Ecto neural progenitor cell (in vitro differentiated cells): ENCODE results near the gene BANK1.

Source experiments
- DNase-seq: peaks from one replicate; pipeline ENCODE4 v3.0.0-alpha.2; 2018; ENCODE audit warnings: low spot score

BANK1 gene

GRCh38 chr4:101823864-101824263 lies 33.3 kb downstream of the BANK1 start:
- DNase-seq, result no peak

DNA sequence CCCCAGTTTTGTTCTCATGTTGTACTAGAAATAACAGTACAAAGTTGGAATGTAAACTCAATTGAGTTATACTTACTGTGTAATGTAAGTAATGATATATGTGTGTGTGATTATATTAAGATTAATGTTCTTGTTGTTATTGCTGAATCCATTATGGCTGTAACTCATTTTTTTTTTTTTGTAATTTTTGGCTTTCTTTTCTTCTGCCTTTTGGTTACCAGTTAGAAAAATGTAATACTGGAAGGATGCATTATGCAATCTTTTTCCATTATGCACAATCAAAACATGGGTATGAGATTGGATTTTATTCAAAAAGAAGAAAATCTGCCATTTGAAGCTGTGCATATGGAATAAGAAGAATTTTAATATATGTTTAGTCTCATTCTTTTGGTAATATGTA lies 34.0 kb downstream of the BANK1 start:
- DNase-seq, result no peak

GRCh38 chr4:101825953-101826352 lies 35.4 kb downstream of the BANK1 start:
- DNase-seq, result no peak

DNA sequence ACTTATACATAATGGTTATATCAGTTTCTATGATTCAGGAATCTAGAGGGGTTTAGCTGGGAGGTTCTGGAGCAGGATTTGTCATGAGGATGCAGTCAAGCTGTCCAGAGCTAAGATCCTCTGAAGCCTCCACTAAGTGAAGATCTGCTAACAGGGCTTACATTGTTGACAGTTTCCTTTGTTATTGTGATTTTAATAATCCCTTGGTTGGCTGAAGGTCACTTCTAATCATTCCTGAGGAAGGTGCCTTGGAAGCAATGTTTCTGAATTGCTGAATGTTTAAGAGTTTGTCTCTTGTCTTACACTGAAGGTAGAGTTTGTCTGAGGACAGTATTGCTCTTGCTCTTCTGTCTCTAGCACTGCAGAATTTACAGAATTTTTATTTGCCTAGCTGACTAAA lies 41.3 kb downstream of the BANK1 start:
- no peak for DNase-seq

DNA sequence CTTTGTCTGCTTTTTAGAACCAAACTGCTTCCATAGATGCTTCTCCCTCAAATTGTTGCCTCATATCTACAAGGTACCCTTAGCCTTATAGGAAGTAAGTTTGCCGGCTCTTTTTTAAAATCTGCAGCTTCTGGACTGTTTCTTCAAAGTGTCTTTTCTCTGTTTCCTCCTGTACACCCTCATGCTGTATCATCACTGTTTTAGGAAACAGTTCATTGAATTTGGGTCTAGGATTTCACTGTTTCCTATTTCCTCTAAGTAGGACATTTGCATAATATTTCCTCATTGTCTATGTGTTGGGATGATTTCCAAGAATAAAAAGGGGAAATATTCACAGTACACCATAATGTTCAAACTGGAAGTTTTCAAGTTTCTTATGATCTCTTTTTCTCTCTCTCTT lies 43.0 kb downstream of the BANK1 start:
- DNase-seq, result no peak

- no peak for DNase-seq
Observed at GRCh38 chr4:101835121-101835904, 44.8 kb downstream of the BANK1 start.

DNA sequence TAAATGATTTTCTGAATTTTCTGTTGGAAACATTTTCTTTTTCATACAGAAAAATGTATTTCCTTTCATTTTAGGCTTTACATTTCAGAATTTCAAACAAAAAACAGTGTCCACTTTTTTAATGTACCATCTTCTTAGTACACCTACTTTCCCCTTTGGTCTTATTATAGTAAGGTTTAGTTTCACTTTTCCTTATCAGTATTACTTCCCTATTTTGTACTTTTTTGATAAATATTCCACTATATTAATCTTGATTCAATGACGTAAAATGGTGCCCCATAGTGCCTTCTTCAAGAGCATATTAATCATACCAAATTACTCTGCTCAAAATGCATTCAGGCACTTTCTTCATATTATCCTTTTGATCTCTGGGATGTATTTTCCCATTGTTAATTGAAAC lies 52.5 kb downstream of the BANK1 start:
- no peak for DNase-seq

DNA sequence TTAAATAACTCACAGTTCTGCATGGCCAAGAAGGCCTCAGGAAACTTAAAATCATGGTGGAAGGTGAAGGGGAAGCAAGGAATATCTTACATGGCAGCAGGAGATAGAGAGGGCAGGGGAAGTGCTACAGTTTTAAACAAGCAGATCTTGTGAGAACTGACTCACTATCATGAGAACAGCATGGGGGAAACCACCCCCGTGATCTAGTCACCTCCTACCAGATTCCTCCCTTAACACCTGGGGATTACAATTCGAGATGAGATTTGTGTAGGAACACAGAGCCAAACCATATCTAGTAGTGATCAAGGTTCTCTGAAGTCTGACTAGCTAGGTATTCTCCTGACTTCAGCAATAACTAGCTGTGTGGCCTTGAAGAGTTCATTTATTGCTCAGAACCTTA lies 56.0 kb downstream of the BANK1 start:
- no peak for DNase-seq

DNA sequence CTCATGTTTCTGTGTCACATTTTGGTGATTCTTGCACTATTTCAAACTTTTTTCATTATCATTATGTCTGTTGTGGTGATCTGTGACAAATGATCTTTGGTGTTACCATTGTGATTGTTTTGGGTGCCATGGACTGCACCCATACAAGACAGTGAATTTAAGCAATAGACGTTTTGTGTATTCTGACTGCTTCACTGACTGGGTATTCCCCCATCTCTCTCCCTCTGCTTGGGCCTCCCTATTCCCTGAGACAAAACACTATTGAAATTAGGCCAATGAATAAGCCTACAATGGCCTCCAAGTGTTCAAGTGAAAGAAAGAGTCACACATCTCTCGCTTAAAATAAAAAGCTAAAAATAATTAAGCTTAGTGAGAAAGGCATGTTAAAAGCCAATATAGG lies 60.2 kb downstream of the BANK1 start:
- DNase-seq, result no peak

DNA sequence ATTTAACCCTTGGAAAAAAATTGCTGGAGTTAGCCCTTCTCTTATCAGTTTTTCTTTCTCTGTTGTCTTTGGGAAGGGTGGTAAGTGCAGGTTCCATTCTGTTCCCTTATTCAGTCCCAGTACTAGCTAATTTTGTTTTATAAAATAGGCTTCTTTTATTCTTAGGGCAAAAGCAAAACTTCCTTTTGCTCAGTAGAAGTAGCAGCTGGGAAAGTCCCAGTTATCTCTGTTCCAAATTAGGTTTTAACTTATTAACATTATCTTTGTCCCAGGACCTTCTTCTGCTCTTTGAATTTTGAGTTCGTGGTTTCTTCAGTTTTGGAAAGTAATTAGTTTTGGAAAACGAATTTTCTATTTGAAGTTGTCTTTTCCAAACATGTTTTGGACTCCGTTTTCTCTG lies 61.1 kb downstream of the BANK1 start:
- no peak for DNase-seq

GRCh38 chr4:101853028-101853427 lies 62.5 kb downstream of the BANK1 start:
- no peak for DNase-seq

DNA sequence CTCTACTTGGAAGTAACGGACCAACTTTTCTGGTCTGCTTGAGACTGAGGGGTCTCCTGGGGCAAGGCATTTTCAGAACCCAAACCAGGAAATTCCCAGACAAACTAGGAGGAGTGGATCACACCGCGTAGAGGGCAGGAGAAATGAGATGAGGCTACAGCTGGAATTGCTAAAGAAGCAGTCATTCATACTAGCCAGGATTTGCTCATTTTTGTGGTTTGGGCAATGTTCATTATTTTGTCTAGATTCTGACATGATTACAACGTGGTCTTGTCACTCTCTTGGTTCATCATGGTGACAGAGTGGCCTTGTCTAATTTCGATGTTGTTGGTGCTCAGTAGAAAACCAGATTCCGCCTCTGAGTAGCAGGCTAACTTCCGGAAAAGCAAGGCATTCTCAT lies 63.2 kb downstream of the BANK1 start:
- no peak for DNase-seq

DNA sequence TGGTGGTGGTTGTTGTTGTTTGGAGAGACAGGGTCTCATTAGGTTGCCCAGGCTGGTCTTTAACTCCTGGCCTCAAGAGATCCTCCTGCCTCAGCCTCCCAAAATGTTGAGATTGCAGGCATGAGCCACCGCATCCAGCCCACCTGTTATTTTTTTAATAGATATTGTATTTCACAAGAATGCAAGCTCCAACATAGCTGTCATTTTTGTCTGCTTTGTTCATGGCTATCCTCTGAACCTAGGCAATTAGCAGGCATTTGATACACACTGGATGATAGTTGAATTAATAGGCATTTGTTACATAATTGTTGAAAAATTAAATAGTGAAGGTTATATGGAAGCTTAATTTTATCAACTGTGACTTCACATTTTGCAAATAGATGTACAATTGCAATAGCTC lies 64.7 kb downstream of the BANK1 start:
- no peak for DNase-seq

DNA sequence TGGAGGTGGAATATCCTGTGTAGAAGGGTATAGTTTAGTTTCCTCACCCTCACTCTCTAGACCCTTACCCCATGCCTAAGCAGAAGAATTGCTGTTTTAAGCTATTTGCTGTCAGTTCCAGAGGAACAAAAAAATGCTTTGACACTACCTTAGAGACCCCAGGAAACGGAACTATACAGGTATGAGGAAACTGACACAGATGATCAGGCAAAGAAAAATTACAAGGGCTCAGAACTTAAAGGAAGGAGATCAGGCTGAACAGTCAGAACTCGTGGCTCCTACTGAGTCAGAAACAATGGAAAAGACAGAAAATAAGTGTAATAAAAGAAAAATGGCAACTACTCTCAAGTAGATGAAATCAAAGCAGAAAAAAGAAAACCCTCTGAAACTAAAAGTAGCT lies 65.6 kb downstream of the BANK1 start:
- no peak for DNase-seq

GRCh38 chr4:101857176-101857575 lies 66.6 kb downstream of the BANK1 start:
- no peak for DNase-seq

DNA sequence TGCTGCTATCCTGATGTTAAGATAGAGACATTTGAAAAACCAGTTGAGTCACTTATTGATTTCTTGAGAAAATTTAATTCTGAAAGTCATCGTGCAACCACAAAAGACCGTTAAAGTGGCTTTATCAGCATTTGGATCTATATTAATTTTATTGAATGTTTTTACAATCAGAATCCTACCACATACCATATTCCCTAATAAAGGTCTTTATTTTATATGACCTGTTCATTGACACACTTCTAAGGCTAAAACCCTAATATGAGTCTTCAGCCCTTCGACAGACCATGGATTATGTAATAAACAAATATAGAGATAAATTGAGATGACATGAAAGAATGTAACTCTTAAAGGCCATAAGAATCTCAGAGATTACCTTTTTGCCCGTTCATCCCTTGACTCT lies 68.1 kb downstream of the BANK1 start:
- DNase-seq, result no peak

GRCh38 chr4:101862595-101862994 lies 72.1 kb downstream of the BANK1 start:
- DNase-seq, result no peak

DNA sequence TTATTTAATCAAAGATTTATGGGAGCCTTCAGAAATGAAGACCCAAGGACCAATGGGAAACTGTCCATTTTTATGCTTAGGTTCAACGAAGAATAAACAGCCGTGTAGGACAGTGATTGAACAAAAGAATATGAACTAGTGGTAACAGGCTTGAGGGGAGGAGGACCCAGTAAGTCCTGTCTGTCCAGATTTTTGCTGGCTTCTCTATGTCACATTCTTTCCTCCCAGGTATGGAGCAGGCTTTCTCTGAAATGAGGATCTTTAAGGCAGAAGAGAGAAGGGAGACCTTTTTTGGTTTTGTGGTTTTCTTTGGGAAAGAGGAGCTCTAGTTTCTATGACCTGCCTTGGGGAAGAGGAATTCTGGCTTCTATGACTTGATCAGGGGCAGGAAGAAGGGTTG lies 74.1 kb downstream of the BANK1 start:
- DNase-seq, result no peak

DNA sequence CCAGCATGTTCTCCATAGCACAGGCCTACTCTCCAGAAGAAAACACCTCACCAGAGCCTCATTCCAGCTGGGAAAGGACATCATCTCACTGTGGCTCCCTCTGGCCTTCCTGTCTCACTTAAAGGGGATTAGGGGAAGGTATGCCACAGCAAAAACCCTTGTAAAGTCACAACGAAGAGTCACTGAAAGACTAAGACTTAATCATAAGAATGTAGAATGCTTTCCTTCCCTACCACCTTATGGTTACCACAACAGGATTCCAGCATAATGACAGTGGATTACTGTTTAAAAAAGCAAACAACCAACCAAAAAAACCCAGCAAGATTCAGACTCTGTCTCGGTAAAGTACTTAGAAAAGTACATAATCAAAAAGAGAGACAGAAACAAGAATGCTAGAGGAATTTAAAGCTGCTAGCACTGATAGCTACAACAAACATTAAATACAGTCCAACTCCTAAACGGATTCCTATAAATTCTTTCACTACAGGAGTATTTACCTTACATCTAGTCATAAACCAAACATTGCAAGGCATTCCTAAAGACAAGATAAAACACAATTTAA lies 75.1 kb downstream of the BANK1 start:
- DNase-seq, result no peak

GRCh38 chr4:101870874-101871273 lies 80.3 kb downstream of the BANK1 start:
- DNase-seq, result no peak

DNA sequence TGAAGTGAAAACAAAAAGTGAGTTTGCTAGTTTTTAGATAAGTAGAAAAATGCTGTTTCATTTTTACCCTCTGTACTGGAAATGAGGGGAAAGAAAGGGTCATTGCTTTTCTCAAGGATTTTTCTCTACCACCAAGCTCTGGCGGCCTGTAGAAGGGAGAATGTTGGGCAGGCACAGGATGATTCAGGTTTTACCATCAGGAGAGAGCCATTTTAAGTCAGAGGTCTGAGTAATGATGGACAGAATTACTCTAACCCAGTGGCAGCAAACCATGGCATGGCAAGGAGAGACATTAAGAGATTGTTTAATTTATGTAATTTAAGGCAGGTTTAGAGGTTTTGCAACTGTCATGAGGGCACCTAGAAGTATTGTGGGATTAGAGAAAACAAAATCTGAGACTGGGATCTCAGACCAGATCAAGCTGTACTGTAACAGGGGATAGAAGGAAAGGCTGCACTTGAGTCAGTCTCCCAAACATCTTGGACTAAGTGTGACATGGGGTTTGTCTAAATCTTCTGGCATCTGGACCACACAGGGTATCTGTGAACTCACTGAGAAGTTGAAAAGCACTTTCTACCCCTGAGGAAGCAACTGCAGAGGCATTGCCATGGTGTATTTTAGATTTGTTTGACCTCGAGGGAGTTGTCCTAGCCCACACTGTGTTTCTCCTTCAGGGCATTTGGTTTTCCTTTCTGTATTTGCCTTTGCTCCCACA lies 81.6 kb downstream of the BANK1 start:
- no peak for DNase-seq

DNA sequence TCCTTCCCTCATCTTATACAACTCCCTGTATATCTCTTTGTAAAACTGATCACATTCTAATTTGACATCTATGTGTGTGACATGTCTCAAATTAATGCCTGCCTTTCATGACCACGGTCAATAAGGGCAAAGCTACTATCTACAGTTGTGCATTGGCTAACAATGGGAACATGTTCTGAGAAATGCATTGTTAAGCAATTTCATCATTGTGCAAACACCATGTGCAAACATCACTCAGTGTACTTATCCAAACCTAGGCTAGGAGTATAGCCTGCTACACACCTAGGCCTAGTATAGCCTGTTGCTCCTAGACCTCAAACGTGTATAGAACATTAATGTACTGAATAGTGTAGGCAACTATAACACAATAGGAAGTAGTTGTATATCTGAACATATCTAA lies 95.0 kb downstream of the BANK1 start:
- DNase-seq, result no peak

DNA sequence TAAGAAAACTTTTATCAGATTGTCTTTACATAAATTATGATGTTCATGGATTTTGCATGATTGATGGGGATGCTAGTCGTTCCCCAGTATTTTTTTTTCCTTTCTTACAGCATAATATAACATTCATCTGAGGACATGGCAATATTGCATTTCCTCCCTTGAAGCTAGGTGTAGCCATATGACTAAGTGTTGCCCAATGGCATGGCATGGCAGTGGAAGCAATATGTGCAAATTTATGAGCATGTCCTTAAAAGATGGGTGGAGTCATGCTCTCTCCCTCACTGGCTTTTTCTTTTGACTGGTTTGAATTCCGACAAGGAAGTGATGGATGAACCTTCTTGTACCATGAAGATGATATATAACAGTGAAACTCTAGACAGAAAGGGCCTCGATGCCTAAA lies 96.3 kb downstream of the BANK1 start:
- DNase-seq, result no peak

DNA sequence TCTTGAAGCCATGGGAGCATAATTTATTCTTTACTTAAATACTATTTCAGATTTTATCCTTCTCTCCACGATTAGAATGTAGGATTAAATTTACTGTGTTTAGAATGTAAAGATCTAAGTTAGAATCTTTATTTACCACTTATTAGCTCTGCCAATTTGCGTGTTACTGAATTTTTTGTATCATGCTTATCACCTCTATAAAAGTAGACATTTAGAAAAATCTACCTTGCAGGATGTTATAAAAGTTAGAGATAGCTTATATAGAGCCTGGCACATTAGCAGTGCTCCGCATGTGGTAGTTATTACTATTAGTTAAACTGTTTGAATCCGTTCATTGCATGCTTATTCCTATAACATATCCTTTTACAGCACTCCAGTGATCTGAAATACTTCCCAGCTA lies 97.9 kb downstream of the BANK1 start:
- DNase-seq, result no peak
